ENCODE results near the gene RBM19.

DNA sequence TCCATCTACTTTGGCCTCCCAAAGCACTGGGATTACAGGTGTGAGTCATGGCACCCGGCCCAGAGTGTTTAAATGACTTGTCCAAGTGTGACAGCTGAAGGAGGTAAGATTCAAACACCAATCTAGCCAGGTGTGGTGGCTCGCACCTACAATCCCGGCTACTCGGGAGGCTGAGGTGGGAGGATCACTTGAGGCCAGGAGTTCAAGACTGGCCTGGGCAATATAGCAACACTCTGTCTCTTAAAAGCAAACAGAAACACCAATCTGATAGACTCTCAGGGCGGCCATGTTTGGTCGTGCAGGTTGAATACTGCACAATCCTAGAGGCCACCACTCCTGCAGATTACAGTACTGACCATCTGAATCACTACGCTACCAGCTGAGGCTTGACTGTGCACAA lies 68.7 kb downstream of the RBM19 start:
- TF ChIP-seq POLR2A (IDR thresholded peaks at IDR 0.05) = no peak
- TF ChIP-seq, protein P1, sequence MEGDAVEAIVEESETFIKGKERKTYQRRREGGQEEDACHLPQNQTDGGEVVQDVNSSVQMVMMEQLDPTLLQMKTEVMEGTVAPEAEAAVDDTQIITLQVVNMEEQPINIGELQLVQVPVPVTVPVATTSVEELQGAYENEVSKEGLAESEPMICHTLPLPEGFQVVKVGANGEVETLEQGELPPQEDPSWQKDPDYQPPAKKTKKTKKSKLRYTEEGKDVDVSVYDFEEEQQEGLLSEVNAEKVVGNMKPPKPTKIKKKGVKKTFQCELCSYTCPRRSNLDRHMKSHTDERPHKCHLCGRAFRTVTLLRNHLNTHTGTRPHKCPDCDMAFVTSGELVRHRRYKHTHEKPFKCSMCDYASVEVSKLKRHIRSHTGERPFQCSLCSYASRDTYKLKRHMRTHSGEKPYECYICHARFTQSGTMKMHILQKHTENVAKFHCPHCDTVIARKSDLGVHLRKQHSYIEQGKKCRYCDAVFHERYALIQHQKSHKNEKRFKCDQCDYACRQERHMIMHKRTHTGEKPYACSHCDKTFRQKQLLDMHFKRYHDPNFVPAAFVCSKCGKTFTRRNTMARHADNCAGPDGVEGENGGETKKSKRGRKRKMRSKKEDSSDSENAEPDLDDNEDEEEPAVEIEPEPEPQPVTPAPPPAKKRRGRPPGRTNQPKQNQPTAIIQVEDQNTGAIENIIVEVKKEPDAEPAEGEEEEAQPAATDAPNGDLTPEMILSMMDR (IDR thresholded peaks at IDR 0.05) = no peak
